Endodermal cell (in vitro differentiated cells): Measurements from ENCODE around the gene TEKT3. TPM values are rescaled to one million over a fixed set of nuclear protein-coding genes. Genes with fewer than 3 reads are reported as not detected.

Experiments
- DNase-seq: peaks from one replicate; pipeline ENCODE4 v3.0.0-alpha.2; 2017
- H3K27ac ChIP-seq: 2 replicates; pipeline ENCODE4 v1.5.1; 2013; ENCODE audit warnings: mild to moderate bottlenecking, low read depth, low read length, moderate library complexity
- H3K27me3 ChIP-seq: 2 replicates; pipeline ENCODE4 v1.6.1; 2013; ENCODE audit warnings: mild to moderate bottlenecking, low read length, moderate library complexity; ENCODE audit not compliant: insufficient read depth, control insufficient read depth, poor library complexity, severe bottlenecking
- H3K36me3 ChIP-seq: 2 replicates; pipeline ENCODE4 v1.7.0; 2013; ENCODE audit warnings: mild to moderate bottlenecking, low read length, moderate library complexity; ENCODE audit not compliant: control insufficient read depth, insufficient read depth
- H3K4me1 ChIP-seq: one replicate; pipeline ENCODE4 v1.7.0; 2013; ENCODE audit warnings: low read length; ENCODE audit not compliant: control insufficient read depth, insufficient read depth
- H3K4me3 ChIP-seq: 2 replicates; pipeline ENCODE4 v1.5.1; 2013; ENCODE audit warnings: mild to moderate bottlenecking, low read length, moderate library complexity
- H3K9ac ChIP-seq: 2 replicates; pipeline ENCODE4 v1.6.1; 2013; ENCODE audit warnings: mild to moderate bottlenecking, low read length, moderate library complexity; ENCODE audit not compliant: poor library complexity, severe bottlenecking; ENCODE audit errors: extremely low read depth
- H3K9me3 ChIP-seq: 2 replicates; pipeline ENCODE4 v1.6.1; 2013; ENCODE audit warnings: mild to moderate bottlenecking, low read length, moderate library complexity; ENCODE audit not compliant: control insufficient read depth
- H3K27ac Mint-ChIP-seq: 2 replicates; pipeline ENCODE4 v1.8.0; 2020; ENCODE audit warnings: mixed read lengths
- H3K27me3 Mint-ChIP-seq: 2 replicates; pipeline ENCODE4 v1.8.0; 2021; ENCODE audit warnings: mild to moderate bottlenecking, mixed read lengths; ENCODE audit not compliant: insufficient read depth
- H3K36me3 Mint-ChIP-seq: 2 replicates; pipeline ENCODE4 v1.8.0; 2020; ENCODE audit warnings: low read depth, mixed read lengths
- H3K4me1 Mint-ChIP-seq: 2 replicates; pipeline ENCODE4 v1.8.0; 2020; ENCODE audit warnings: mixed read lengths
- H3K4me3 Mint-ChIP-seq: 2 replicates; pipeline ENCODE4 v1.8.0; 2020; ENCODE audit warnings: mild to moderate bottlenecking, moderate library complexity, mixed read lengths
- H3K9me3 Mint-ChIP-seq: 2 replicates; pipeline ENCODE4 v1.8.0; 2020; ENCODE audit warnings: mild to moderate bottlenecking, mixed read lengths
- CTCF ChIP-seq: fragments of 200-600 bp; sonication (generic); conservative IDR thresholded peaks from 2 replicates; pipeline ENCODE4 v1.5.0; 2021; ENCODE audit warnings: antibody characterized with exemption, mild to moderate bottlenecking
- WGBS, 2 experiments: methylation state at CpG; one replicate each; pipeline versions ENCODE4 v1.1.5 to v1.1.7; 2013; ENCODE audit warnings: missing lambda C conversion rate in 2 of 2, mixed read lengths in 1 of 2; ENCODE audit not compliant: insufficient coverage in 1 of 2, insufficient read length in 1 of 2; 5-methylcytosine and 5-hydroxymethylcytosine counted together
- total RNA-seq, 2 donors: library from RNA; stranded (reverse); fragmentation: NEBNext Ultra II Directional in 1 of 2; extraction: Animal tissue kit (Norgen Biotek cat#: 25700) in 1 of 2; gene quantifications; 2 replicates in 1 of 2; 3 replicates in 1 of 2; pipeline ENCODE4 v1.2.1, GENCODE V29; 2021

Gene TEKT3
- total RNA-seq, 2 donors from 2014 or later: 1.1 to 1.6 TPM

GRCh38 chr17:15323131-15323530 lies 18.3 kb downstream of the TEKT3 start:
- H3K4me1 Mint-ChIP-seq: no peaks in the 10 kb centered on the region
- no peak for TF ChIP-seq CTCF
- no peak overlapping the region for H3K4me3 Mint-ChIP-seq
- no peaks in the 10 kb centered on the region for H3K9me3 Mint-ChIP-seq
- no peak for DNase-seq
- 91 to 92% methylated on average over 3 to 4 of the region's 4 CpGs for WGBS, 2 experiments
- H3K27me3 Mint-ChIP-seq: no peaks in the 10 kb centered on the region
- H3K27ac Mint-ChIP-seq: no peak overlapping the region
- Histone ChIP-seq H3K9ac (no peak overlapping the region), H3K4me1 (no peaks in the 10 kb centered on the region), H3K27me3 (no peaks in the 10 kb centered on the region), H3K36me3 (no peaks in the 10 kb centered on the region), H3K27ac (no peak overlapping the region), H3K4me3 (no peak overlapping the region), H3K9me3 (no peaks in the 10 kb centered on the region)
- no peaks in the 10 kb centered on the region for H3K36me3 Mint-ChIP-seq

GRCh38 chr17:15321556-15322251 lies 19.7 kb downstream of the TEKT3 start:
- H3K27ac Mint-ChIP-seq: no peak overlapping the region

GRCh38 chr17:15319452-15320010 lies 21.9 kb downstream of the TEKT3 start:
- TF ChIP-seq CTCF: no peak
- no peaks in the 10 kb centered on the region for H3K4me1 ChIP-seq
- H3K27me3 ChIP-seq: no peaks in the 10 kb centered on the region
- H3K9me3 Mint-ChIP-seq: no peaks in the 10 kb centered on the region
- no peak overlapping the region for H3K9ac ChIP-seq
- no peaks in the 10 kb centered on the region for H3K36me3 Mint-ChIP-seq
- no peaks in the 10 kb centered on the region for H3K9me3 ChIP-seq
- no peak for DNase-seq
- no peak overlapping the region for H3K4me3 Mint-ChIP-seq
- WGBS, 2 experiments: 88 to 92% methylated on average over 4 to 5 of the region's 5 CpGs
- H3K4me3 ChIP-seq: no peak overlapping the region
- H3K27ac Mint-ChIP-seq: no peak overlapping the region
- H3K27ac ChIP-seq: no peak overlapping the region
- H3K4me1 Mint-ChIP-seq: no peaks in the 10 kb centered on the region
- H3K27me3 Mint-ChIP-seq: no peaks in the 10 kb centered on the region
- H3K36me3 ChIP-seq: no peaks in the 10 kb centered on the region

More at GRCh38 chr17:15321556-15322251, 19.7 kb downstream of the TEKT3 start:
- no peak for DNase-seq
- Histone ChIP-seq H3K9ac (no peak overlapping the region), H3K36me3 (no peaks in the 10 kb centered on the region), H3K27me3 (no peaks in the 10 kb centered on the region), H3K4me3 (no peak overlapping the region), H3K9me3 (no peaks in the 10 kb centered on the region), H3K27ac (no peak overlapping the region), H3K4me1 (no peaks in the 10 kb centered on the region)
- Mint-ChIP-seq H3K27me3 (no peaks in the 10 kb centered on the region), H3K4me3 (no peak overlapping the region), H3K4me1 (no peaks in the 10 kb centered on the region), H3K9me3 (no peaks in the 10 kb centered on the region), H3K36me3 (no peaks in the 10 kb centered on the region)
- WGBS, 2 experiments: 88 to 95% methylated on average over 3 to 6 of the region's 6 CpGs
- TF ChIP-seq CTCF: no peak
